SU-DHL-6 (cell line): Measurements from ENCODE around the gene MAP4.

Experiments
- CTCF ChIP-seq: fragments of 200-600 bp; sonication (generic); IDR thresholded peaks from one replicate; pipeline ENCODE4 v1.5.1; 2017; ENCODE audit warnings: antibody characterized with exemption, mild to moderate bottlenecking, low read length, moderate library complexity; ENCODE audit not compliant: insufficient read depth, poor library complexity, severe bottlenecking
- EZH2phosphoT487 ChIP-seq: fragments of 200-600 bp; sonication (generic), shearing (Covaris generic); conservative IDR thresholded peaks from 2 replicates; pipeline ENCODE4 v1.6.1; 2018; ENCODE audit warnings: mild to moderate bottlenecking, antibody characterized with exemption, low read length, moderate library complexity, mixed read lengths

GRCh38 chr3:47836986-47837385, 179.2 kb downstream of the MAP4 start:
- TF ChIP-seq CTCF (no peak), EZH2phosphoT487 (no peak)
